Left ventricle myocardium inferior (tissue), 1 donor: Measurements from ENCODE around the gene ROCK2. TPM values are rescaled to one million over a fixed set of nuclear protein-coding genes. Genes with fewer than 3 reads are reported as not detected.

ENCODE experiments used
- DNase-seq: peaks from one replicate; pipeline ENCODE4 v3.0.0-alpha.2; 2020
- H3K27ac ChIP-seq: fragments of 200-600 bp; replicated peaks from 2 replicates; pipeline ENCODE4 v1.8.0; 2021
- H3K27me3 ChIP-seq: fragments of 200-600 bp; 2 replicates; pipeline ENCODE4 v1.8.0; 2021; ENCODE audit warnings: low read depth
- H3K36me3 ChIP-seq: fragments of 200-600 bp; 2 replicates; pipeline ENCODE4 v1.8.0; 2021
- H3K4me1 ChIP-seq: fragments of 200-600 bp; 2 replicates; pipeline ENCODE4 v1.8.0; 2021
- H3K4me3 ChIP-seq: fragments of 200-600 bp; 2 replicates; pipeline ENCODE4 v1.8.0; 2021; ENCODE audit warnings: mild to moderate bottlenecking, moderate library complexity
- H3K9me3 ChIP-seq: fragments of 200-600 bp; replicated peaks from 2 replicates; pipeline ENCODE4 v1.8.0; 2021
- CTCF ChIP-seq: fragments of 200-600 bp; IDR thresholded peaks from 2 replicates; pipeline ENCODE4 v1.8.0; 2021; ENCODE audit warnings: antibody characterized with exemption, mild to moderate bottlenecking, borderline replicate concordance
- intact Hi-C: fragments of 100-400 bp; cut with micrococcal nuclease; formaldehyde crosslinking; loops from one replicate; pipeline ENCODE4 v1.11.0; 2022
- total RNA-seq: library from RNA; stranded (reverse); fragmentation: NEBNext Ultra II Directional; extraction: Animal tissue kit (Norgen Biotek cat#: 25700); gene quantifications from one replicate; pipeline ENCODE4 v1.2.1, GENCODE V29; 2021
- donor health status: DM: no; HTN: yes; CAD: no; lungs with severe emphysema.

ROCK2 gene
- total RNA-seq, 1 donor from 2014 or later = 30.2 TPM

- Histone ChIP-seq H3K9me3 (peaks cover 4% of the 10 kb centered on the region), H3K4me3 (no peak overlapping the region), H3K36me3 (no peaks in the 10 kb centered on the region), H3K4me1 (peaks cover 69% of the 10 kb centered on the region), H3K27ac (no peak overlapping the region), H3K27me3 (no peaks in the 10 kb centered on the region)
- no peak for DNase-seq
- TF ChIP-seq CTCF = no peak
- intact Hi-C loops = no loop called here
Observed at GRCh38 chr2:11337909-11338308, 6.5 kb downstream of the ROCK2 start.

- no peak for TF ChIP-seq CTCF
- Histone ChIP-seq H3K27me3 (no peaks in the 10 kb centered on the region), H3K36me3 (no peaks in the 10 kb centered on the region), H3K27ac (no peak overlapping the region), H3K9me3 (peaks cover 16% of the 10 kb centered on the region), H3K4me1 (peaks cover 68% of the 10 kb centered on the region), H3K4me3 (no peak overlapping the region)
- intact Hi-C loops = no loop called here
- no peak for DNase-seq
Observed at GRCh38 chr2:11336189-11336588, 8.2 kb downstream of the ROCK2 start.

- no peak for TF ChIP-seq CTCF
- no peak overlapping the region for H3K27ac ChIP-seq
- H3K9me3 ChIP-seq = peaks cover 16% of the 10 kb centered on the region
- H3K4me1 ChIP-seq = peaks cover 60% of the 10 kb centered on the region
- no peaks in the 10 kb centered on the region for H3K27me3 ChIP-seq
- H3K36me3 ChIP-seq = no peaks in the 10 kb centered on the region
- no peak for DNase-seq
- H3K4me3 ChIP-seq = no peak overlapping the region
- intact Hi-C loops = no loop called here
Observed at GRCh38 chr2:11333427-11334183, 10.8 kb downstream of the ROCK2 start.

- Histone ChIP-seq H3K9me3 (peaks cover 15% of the 10 kb centered on the region), H3K4me1 (peaks cover 56% of the 10 kb centered on the region), H3K4me3 (no peak overlapping the region), H3K27ac (no peak overlapping the region), H3K36me3 (no peaks in the 10 kb centered on the region), H3K27me3 (no peaks in the 10 kb centered on the region)
- TF ChIP-seq CTCF = no peak
- intact Hi-C loops = no loop called here
- no peak for DNase-seq
Observed at GRCh38 chr2:11332596-11332995, 11.8 kb downstream of the ROCK2 start.

- Histone ChIP-seq H3K27me3 (no peaks in the 10 kb centered on the region), H3K4me1 (peaks cover 76% of the 10 kb centered on the region), H3K27ac (peak overlapping the region; percentile 56), H3K36me3 (no peaks in the 10 kb centered on the region), H3K4me3 (peak overlapping the region; percentile 6), H3K9me3 (peaks cover 13% of the 10 kb centered on the region)
- no peak for TF ChIP-seq CTCF
- DNase-seq = no peak
- intact Hi-C loops = no loop called here
Observed at GRCh38 chr2:11330457-11331142, 13.8 kb downstream of the ROCK2 start.
